HEK293 (cell line): ENCODE measurements around the gene SPACDR.

Source experiments
- CTCF ChIA-PET: fragments of 350-600 bp; formaldehyde crosslinking; extraction: SDS; loops from one replicate; lab custom pipeline; 2021; ENCODE audit warnings: antibody characterized with exemption; lab: Yijun Ruan, JAX
- POLR2A ChIA-PET: fragments of 300-600 bp; formaldehyde crosslinking; extraction: SDS; loops from one replicate; lab custom pipeline; 2020; ENCODE audit warnings: antibody characterized with exemption, inconsistent platforms; lab: Yijun Ruan, JAX
- H3K27ac ChIP-seq: fragments of 200-500 bp; sonication (Bioruptor generic); 2 replicates; pipeline ENCODE4 v1.5.1; 2014; ENCODE audit warnings: low read depth, low read length, control low read depth, inconsistent platforms; ENCODE audit errors: extremely low read depth
- H3K36me3 ChIP-seq, 2 experiments: fragments of 200-500 bp in 1 of 2; sonication (Bioruptor generic) in 1 of 2; 1 replicate in 1 of 2; 2 replicates in 1 of 2; pipeline ENCODE4 v1.5.1; 2014 to 2017; ENCODE audit warnings: inconsistent platforms in 2 of 2, low read length in 2 of 2; ENCODE audit not compliant: control insufficient read depth in 2 of 2, insufficient read depth in 1 of 2
- H3K4me1 ChIP-seq: fragments of 200-500 bp; sonication (Bioruptor generic); 2 replicates; pipeline ENCODE4 v1.5.1; 2014; ENCODE audit warnings: mild to moderate bottlenecking, low read length, inconsistent platforms; ENCODE audit not compliant: control insufficient read depth, insufficient read depth
- H3K4me3 ChIP-seq: 2 replicates; pipeline ENCODE4 v1.5.1; 2011; ENCODE audit warnings: low read depth, mild to moderate bottlenecking, control low read depth, low read length, moderate library complexity
- H3K9me3 ChIP-seq: fragments of 200-500 bp; sonication (Bioruptor generic); 2 replicates; pipeline ENCODE4 v1.5.1; 2014; ENCODE audit warnings: low read depth, low read length, inconsistent platforms; ENCODE audit not compliant: control insufficient read depth, insufficient read depth
- EGR2 ChIP-seq: fragments of 450-650 bp; formaldehyde crosslinking; IDR thresholded peaks from 2 replicates; pipeline ENCODE4 v1.5.1; 2016; ENCODE audit warnings: low read depth, missing biosample characterization, missing genetic modification characterization
- GLIS2 ChIP-seq: fragments of 450-650 bp; formaldehyde crosslinking; IDR thresholded peaks from 2 replicates; pipeline ENCODE4 v1.5.1; 2016; ENCODE audit warnings: missing biosample characterization, missing genetic modification characterization
- KLF10 ChIP-seq: fragments of 450-650 bp; IDR thresholded peaks from 2 replicates; pipeline ENCODE4 v1.5.1; 2018; ENCODE audit warnings: missing biosample characterization, mild to moderate bottlenecking, missing genetic modification characterization
- KLF9 ChIP-seq: fragments of 450-650 bp; formaldehyde crosslinking; IDR thresholded peaks from 2 replicates; pipeline ENCODE4 v1.5.1; 2016; ENCODE audit warnings: missing biosample characterization, missing genetic modification characterization, low read depth
- SP2 ChIP-seq: fragments of 450-650 bp; formaldehyde crosslinking; IDR thresholded peaks from 2 replicates; pipeline ENCODE4 v1.5.1; 2016; ENCODE audit warnings: missing biosample characterization, missing genetic modification characterization
- SP3 ChIP-seq: fragments of 450-650 bp; formaldehyde crosslinking; IDR thresholded peaks from 2 replicates; pipeline ENCODE4 v1.5.1; 2016; ENCODE audit warnings: missing biosample characterization, missing genetic modification characterization
- ZBTB7A ChIP-seq: fragments of 450-650 bp; formaldehyde crosslinking; IDR thresholded peaks from 2 replicates; pipeline ENCODE4 v1.5.1; 2016; ENCODE audit warnings: low read depth, missing biosample characterization, missing genetic modification characterization
- ZFHX2 ChIP-seq: fragments of 450-650 bp; formaldehyde crosslinking; conservative IDR thresholded peaks from 2 replicates; pipeline ENCODE4 v1.5.1; 2016; ENCODE audit warnings: missing biosample characterization, missing genetic modification characterization
- ZNF146 ChIP-seq: fragments of 450-650 bp; formaldehyde crosslinking; IDR thresholded peaks from 2 replicates; pipeline ENCODE4 v1.5.1; 2016; ENCODE audit warnings: missing biosample characterization, missing genetic modification characterization
- ZNF221 ChIP-seq: fragments of 450-650 bp; formaldehyde crosslinking; IDR thresholded peaks from 2 replicates; pipeline ENCODE4 v1.5.1; 2017; ENCODE audit warnings: missing biosample characterization, missing genetic modification characterization, borderline replicate concordance
- ZNF366 ChIP-seq: fragments of 450-650 bp; formaldehyde crosslinking; conservative IDR thresholded peaks from 2 replicates; pipeline ENCODE4 v1.5.1; 2016; ENCODE audit warnings: missing biosample characterization, missing genetic modification characterization
- TF ChIP-seq, protein P1 (sequence below): fragments of 450-650 bp; formaldehyde crosslinking; IDR thresholded peaks from 2 replicates; pipeline ENCODE4 v1.5.1; 2016; ENCODE audit warnings: missing biosample characterization, missing genetic modification characterization
- TF ChIP-seq, protein P2 (sequence below): fragments of 450-650 bp; formaldehyde crosslinking; IDR thresholded peaks from 2 replicates; pipeline ENCODE4 v1.5.1; 2016; ENCODE audit warnings: missing biosample characterization, missing genetic modification characterization
- TF ChIP-seq, protein P3 (sequence below): fragments of 450-650 bp; formaldehyde crosslinking; IDR thresholded peaks from 2 replicates; pipeline ENCODE4 v1.5.1; 2016; ENCODE audit warnings: missing biosample characterization, missing genetic modification characterization
- TF ChIP-seq, protein P4 (sequence below): fragments of 450-650 bp; formaldehyde crosslinking; IDR thresholded peaks from 2 replicates; pipeline ENCODE4 v1.5.1; 2017; ENCODE audit warnings: missing biosample characterization, missing genetic modification characterization
- TF ChIP-seq, protein P5 (sequence below): fragments of 450-650 bp; formaldehyde crosslinking; IDR thresholded peaks from 2 replicates; pipeline ENCODE4 v1.5.1; 2016; ENCODE audit warnings: missing biosample characterization, missing genetic modification characterization

SPACDR gene

DNA sequence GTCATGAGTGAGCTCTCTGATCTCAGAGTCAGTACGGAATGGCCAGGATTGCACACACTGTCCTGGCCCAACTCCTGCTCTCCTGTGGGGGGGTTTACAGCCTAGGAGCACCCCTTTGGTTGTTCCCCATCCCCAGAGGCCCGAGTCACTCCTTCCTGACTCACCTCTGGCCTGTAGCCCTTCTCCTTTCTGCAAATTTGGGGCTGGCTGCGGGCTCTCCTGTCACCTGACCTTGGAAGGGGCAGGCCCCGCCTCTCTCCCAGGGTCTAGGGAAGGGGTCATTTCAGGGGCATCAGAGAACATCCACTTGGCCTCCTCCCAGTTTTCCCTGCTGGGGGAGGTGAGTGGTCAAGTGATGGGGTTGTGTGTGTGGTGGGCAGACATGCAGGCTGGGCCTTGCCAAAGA lies 21.4 kb upstream of the SPACDR start:
- H3K9me3 ChIP-seq = no peaks in the 10 kb centered on the region
- CTCF ChIA-PET = interaction anchor here (0.6 to 1.6 kb wide), 3 partner anchors 16 to 307 kb away, joined by 3 to 6 read pairs (median 3); no protein-coding TSS in a partner anchor
- TF ChIP-seq, protein P1, sequence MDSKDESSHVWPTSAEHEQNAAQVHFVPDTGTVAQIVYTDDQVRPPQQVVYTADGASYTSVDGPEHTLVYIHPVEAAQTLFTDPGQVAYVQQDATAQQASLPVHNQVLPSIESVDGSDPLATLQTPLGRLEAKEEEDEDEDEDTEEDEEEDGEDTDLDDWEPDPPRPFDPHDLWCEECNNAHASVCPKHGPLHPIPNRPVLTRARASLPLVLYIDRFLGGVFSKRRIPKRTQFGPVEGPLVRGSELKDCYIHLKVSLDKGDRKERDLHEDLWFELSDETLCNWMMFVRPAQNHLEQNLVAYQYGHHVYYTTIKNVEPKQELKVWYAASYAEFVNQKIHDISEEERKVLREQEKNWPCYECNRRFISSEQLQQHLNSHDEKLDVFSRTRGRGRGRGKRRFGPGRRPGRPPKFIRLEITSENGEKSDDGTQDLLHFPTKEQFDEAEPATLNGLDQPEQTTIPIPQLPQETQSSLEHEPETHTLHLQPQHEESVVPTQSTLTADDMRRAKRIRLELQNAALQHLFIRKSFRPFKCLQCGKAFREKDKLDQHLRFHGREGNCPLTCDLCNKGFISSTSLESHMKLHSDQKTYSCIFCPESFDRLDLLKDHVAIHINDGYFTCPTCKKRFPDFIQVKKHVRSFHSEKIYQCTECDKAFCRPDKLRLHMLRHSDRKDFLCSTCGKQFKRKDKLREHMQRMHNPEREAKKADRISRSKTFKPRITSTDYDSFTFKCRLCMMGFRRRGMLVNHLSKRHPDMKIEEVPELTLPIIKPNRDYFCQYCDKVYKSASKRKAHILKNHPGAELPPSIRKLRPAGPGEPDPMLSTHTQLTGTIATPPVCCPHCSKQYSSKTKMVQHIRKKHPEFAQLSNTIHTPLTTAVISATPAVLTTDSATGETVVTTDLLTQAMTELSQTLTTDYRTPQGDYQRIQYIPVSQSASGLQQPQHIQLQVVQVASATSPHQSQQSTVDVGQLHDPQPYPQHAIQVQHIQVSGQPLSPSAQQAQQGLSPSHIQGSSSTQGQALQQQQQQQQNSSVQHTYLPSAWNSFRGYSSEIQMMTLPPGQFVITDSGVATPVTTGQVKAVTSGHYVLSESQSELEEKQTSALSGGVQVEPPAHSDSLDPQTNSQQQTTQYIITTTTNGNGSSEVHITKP (tag by site-specific recombination) = peak; percentile 78
- TF ChIP-seq, protein P2, sequence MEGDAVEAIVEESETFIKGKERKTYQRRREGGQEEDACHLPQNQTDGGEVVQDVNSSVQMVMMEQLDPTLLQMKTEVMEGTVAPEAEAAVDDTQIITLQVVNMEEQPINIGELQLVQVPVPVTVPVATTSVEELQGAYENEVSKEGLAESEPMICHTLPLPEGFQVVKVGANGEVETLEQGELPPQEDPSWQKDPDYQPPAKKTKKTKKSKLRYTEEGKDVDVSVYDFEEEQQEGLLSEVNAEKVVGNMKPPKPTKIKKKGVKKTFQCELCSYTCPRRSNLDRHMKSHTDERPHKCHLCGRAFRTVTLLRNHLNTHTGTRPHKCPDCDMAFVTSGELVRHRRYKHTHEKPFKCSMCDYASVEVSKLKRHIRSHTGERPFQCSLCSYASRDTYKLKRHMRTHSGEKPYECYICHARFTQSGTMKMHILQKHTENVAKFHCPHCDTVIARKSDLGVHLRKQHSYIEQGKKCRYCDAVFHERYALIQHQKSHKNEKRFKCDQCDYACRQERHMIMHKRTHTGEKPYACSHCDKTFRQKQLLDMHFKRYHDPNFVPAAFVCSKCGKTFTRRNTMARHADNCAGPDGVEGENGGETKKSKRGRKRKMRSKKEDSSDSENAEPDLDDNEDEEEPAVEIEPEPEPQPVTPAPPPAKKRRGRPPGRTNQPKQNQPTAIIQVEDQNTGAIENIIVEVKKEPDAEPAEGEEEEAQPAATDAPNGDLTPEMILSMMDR (tag by site-specific recombination) = no peak
- TF ChIP-seq, all 188 proteins: peak for 1
- H3K36me3 ChIP-seq = no peaks in the 10 kb centered on the region
- H3K4me3 ChIP-seq = no peak overlapping the region
- H3K4me1 ChIP-seq = no peaks in the 10 kb centered on the region
- POLR2A ChIA-PET = interaction anchor here (0.6 kb wide), 1 partner anchor 308 kb away, joined by 3 read pairs; the partner anchor contains the start of gene STAG3
- H3K27ac ChIP-seq = no peak overlapping the region

DNA sequence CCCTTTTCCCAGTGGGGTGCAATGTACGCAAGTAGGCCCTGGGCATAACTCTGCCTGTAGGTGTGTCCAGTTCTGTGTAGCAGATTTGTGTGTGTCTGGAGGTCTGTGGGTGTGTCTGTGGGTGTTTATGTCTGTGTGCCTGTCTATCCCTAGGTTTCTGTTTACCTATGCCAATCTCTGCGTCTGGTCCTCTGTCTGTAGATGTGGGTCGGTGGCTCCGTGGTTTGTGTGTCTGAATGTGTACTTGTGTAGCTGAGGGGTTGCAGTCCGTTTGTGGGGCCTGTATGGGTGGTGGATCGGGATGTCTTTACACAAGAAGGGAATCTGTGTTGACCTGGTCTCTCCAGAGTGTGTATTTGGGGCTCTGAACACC lies 20.6 kb upstream of the SPACDR start:
- Histone ChIP-seq H3K27ac (no peak overlapping the region), H3K9me3 (no peaks in the 10 kb centered on the region), H3K4me1 (no peaks in the 10 kb centered on the region), H3K4me3 (no peak overlapping the region), H3K36me3 (no peaks in the 10 kb centered on the region)
- TF ChIP-seq KLF9 (tag by site-specific recombination) (0 out of 2 replicates have a peak, but pooled peaks have one; percentile 24), KLF10 (tag by site-specific recombination) (0 out of 2 replicates have a peak, but pooled peaks have one; percentile 29), ZBTB7A (tag by site-specific recombination) (no peak), ZFHX2 (peak; percentile 96), EGR2 (peak; percentile 94)
- TF ChIP-seq, protein P3, sequence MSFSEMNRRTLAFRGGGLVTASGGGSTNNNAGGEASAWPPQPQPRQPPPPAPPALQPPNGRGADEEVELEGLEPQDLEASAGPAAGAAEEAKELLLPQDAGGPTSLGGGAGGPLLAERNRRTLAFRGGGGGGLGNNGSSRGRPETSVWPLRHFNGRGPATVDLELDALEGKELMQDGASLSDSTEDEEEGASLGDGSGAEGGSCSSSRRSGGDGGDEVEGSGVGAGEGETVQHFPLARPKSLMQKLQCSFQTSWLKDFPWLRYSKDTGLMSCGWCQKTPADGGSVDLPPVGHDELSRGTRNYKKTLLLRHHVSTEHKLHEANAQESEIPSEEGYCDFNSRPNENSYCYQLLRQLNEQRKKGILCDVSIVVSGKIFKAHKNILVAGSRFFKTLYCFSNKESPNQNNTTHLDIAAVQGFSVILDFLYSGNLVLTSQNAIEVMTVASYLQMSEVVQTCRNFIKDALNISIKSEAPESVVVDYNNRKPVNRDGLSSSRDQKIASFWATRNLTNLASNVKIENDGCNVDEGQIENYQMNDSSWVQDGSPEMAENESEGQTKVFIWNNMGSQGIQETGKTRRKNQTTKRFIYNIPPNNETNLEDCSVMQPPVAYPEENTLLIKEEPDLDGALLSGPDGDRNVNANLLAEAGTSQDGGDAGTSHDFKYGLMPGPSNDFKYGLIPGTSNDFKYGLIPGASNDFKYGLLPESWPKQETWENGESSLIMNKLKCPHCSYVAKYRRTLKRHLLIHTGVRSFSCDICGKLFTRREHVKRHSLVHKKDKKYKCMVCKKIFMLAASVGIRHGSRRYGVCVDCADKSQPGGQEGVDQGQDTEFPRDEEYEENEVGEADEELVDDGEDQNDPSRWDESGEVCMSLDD = peak; percentile 32
- POLR2A ChIA-PET = no interaction called here
- CTCF ChIA-PET = interaction anchor here (1.6 kb wide), 1 partner anchor 75 kb away, joined by 6 read pairs; no protein-coding TSS in a partner anchor

DNA sequence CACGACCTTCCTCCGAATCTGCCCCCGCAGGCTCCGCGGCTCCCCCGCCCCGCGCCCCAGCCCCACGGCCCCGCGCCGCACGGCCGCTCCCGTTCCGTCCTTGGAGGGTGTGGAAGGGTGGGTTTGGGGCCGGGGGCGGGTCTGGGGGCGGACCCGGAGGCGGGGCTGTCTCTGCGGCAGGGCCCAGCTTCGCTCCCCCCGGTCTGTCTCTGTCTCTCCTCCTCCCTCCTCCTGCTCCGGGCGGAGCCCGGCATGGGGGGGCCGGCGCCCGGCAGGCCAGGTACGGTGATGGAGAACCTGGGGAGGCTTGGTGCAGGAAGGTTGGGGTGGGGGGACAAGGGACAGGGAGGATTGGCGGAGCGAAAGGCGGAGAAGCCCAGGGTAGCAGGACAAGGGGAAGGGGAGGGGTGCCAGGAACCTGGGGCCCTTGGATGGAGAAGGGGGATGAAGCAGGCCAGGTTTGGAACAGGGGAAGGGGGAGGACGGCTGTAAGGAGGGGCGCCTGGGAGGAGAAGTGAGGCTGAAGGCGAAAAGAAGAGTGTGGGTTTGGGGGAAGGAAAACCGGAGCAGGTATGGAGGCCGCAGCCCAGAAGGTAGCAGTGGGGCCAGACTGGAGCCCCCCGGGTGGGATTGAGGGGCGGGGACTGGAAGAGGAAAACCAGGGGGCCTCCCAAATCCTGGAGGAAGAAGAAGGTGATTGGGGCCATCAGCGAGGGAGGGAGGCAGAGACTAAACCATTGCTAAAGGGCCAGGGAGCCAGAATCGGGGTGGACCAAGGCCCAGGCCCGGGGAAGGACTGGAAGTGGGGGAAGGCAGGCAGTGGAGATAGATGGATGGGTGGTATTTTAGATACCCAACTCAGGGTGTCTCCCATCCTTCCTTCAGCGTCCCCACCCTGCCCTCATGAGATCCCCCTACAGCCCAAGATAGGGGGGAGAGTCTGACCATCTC lies 19.9 kb upstream of the SPACDR start, which contains the start of gene NYAP1:
Gene NYAP1, plus strand, starts transcription at position 206 of the 951 bp plus-strand sequence. CDS start 1,385 bp downstream, outside the sequence.
- Histone ChIP-seq H3K4me3 (peak within 1 kb of the TSS; percentile 35), H3K4me1 (no peaks in the 10 kb centered on the region), H3K9me3 (no peaks in the 10 kb centered on the region), H3K36me3 (no peaks in the 10 kb centered on the region), H3K27ac (no peak within 1 kb of the TSS)
- ChIA-PET POLR2A (no interaction called here), CTCF (interaction anchor here (1.3 to 2.9 kb wide), 5 partner anchors 8 to 75 kb away, joined by 6 to 19 read pairs (median 9); partner anchors contain the start of gene SPACDR)
- TF ChIP-seq GLIS2 (tag by site-specific recombination) = peak; percentile 74
- peak; percentile 88 for TF ChIP-seq SP3
- TF ChIP-seq ZNF221 = no peak
- TF ChIP-seq, protein P4, sequence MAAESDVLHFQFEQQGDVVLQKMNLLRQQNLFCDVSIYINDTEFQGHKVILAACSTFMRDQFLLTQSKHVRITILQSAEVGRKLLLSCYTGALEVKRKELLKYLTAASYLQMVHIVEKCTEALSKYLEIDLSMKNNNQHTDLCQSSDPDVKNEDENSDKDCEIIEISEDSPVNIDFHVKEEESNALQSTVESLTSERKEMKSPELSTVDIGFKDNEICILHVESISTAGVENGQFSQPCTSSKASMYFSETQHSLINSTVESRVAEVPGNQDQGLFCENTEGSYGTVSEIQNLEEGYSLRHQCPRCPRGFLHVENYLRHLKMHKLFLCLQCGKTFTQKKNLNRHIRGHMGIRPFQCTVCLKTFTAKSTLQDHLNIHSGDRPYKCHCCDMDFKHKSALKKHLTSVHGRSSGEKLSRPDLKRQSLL (tag by site-specific recombination) = peak; percentile 51; the same call in 1 of the 2 replicates
- TF ChIP-seq ZNF146 = no peak
- TF ChIP-seq SP2 (tag by site-specific recombination) = peak; percentile 70
- no peak; the same call in 1 of the 2 replicates for TF ChIP-seq KLF10 (tag by site-specific recombination)
- TF ChIP-seq ZNF366 = peak; percentile 82
- TF ChIP-seq, protein P5, sequence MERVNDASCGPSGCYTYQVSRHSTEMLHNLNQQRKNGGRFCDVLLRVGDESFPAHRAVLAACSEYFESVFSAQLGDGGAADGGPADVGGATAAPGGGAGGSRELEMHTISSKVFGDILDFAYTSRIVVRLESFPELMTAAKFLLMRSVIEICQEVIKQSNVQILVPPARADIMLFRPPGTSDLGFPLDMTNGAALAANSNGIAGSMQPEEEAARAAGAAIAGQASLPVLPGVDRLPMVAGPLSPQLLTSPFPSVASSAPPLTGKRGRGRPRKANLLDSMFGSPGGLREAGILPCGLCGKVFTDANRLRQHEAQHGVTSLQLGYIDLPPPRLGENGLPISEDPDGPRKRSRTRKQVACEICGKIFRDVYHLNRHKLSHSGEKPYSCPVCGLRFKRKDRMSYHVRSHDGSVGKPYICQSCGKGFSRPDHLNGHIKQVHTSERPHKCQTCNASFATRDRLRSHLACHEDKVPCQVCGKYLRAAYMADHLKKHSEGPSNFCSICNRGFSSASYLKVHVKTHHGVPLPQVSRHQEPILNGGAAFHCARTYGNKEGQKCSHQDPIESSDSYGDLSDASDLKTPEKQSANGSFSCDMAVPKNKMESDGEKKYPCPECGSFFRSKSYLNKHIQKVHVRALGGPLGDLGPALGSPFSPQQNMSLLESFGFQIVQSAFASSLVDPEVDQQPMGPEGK = peak; percentile 89
